ENCODE data around the gene STX2.

GRCh38 chr12:130873106-130873795, 34.2 kb upstream of the STX2 start:
- TF ChIP-seq POLR2A (IDR thresholded peaks at IDR 0.05; ENCODE audit: low read depth, low read length) (no peak; the same call in 1 of the 2 replicates), POLR2AphosphoS5 (IDR thresholded peaks at IDR 0.05; ENCODE audit: low read depth, low read length) (no peak)
